Measurements from ENCODE around the gene CFD. TPM values are rescaled to one million over a fixed set of nuclear protein-coding genes. Genes with fewer than 3 reads are reported as not detected.
"Not testable (repeated sequence)": the region's sequence is repeated elsewhere in the genome, so short reads cannot be mapped to it uniquely, and the experiment has no call there.

Gene CFD
- polyA plus RNA-seq, 1 donor, result 1.4 TPM

GRCh38 chr19:871446-872265 lies 12.2 kb downstream of the CFD start:
- DNase-seq (ENCODE audit: low read depth), result no peak

- DNase-seq (ENCODE audit: low read depth), result no peak
These were observed 12.9 kb downstream of the CFD start for GRCh38 chr19:872266-872951.

GRCh38 chr19:873084-873483 lies 13.6 kb downstream of the CFD start:
- no peak for DNase-seq (ENCODE audit: low read depth)

GRCh38 chr19:873561-874041 lies 14.1 kb downstream of the CFD start:
- no peak for DNase-seq (ENCODE audit: low read depth)

- DNase-seq (ENCODE audit: low read depth), result no peak
These were observed 15.9 kb downstream of the CFD start for GRCh38 chr19:875265-875879.

- no peak for DNase-seq (ENCODE audit: low read depth)
These were observed 16.6 kb downstream of the CFD start for GRCh38 chr19:876089-876488.

- DNase-seq (ENCODE audit: low read depth), result no peak
These were observed 17.4 kb downstream of the CFD start for GRCh38 chr19:876780-877314.

- DNase-seq (ENCODE audit: low read depth), result not testable (repeated sequence)
These were observed 18.7 kb downstream of the CFD start for GRCh38 chr19:877992-878660.

GRCh38 chr19:878751-879561 lies 19.5 kb downstream of the CFD start:
- not testable (repeated sequence) for DNase-seq (ENCODE audit: low read depth)

- DNase-seq (ENCODE audit: low read depth), result no peak
These were observed 20.4 kb downstream of the CFD start for GRCh38 chr19:879711-880438.

GRCh38 chr19:881385-882071 lies 22.1 kb downstream of the CFD start:
- DNase-seq (ENCODE audit: low read depth), result no peak

GRCh38 chr19:882871-883497 lies 23.5 kb downstream of the CFD start:
- no peak for DNase-seq (ENCODE audit: low read depth)

- DNase-seq (ENCODE audit: low read depth), result no peak
These were observed 24.3 kb downstream of the CFD start for GRCh38 chr19:883661-884211.

- DNase-seq (ENCODE audit: low read depth), result no peak
These were observed 25.2 kb downstream of the CFD start for GRCh38 chr19:884420-885211.

GRCh38 chr19:885536-886224 lies 26.2 kb downstream of the CFD start:
- no peak for DNase-seq (ENCODE audit: low read depth)

- no peak for DNase-seq (ENCODE audit: low read depth)
These were observed 27.6 kb downstream of the CFD start for GRCh38 chr19:887072-887471.

- DNase-seq (ENCODE audit: low read depth), result no peak
These were observed 28.1 kb downstream of the CFD start for GRCh38 chr19:887599-887998.

Measured in forelimb muscle (tissue), 1 donor.